HFFc6 (cell line): Measurements from ENCODE around the gene PDLIM3. TPM values are rescaled to one million over a fixed set of nuclear protein-coding genes. Genes with fewer than 3 reads are reported as not detected.
A peak's percentile ranks its signal among the peaks of the same experiment; 100 is the strongest.

Source experiments
- DNase-seq: peaks from one replicate; pipeline ENCODE4 v3.0.0-alpha.2; 2018
- H3K27ac Mint-ChIP-seq: 2 replicates; pipeline ENCODE4 v1.8.0; 2020; ENCODE audit warnings: mild to moderate bottlenecking, mixed read lengths
- H3K27me3 Mint-ChIP-seq: 2 replicates; pipeline ENCODE4 v1.8.0; 2021; ENCODE audit warnings: mild to moderate bottlenecking, moderate library complexity, mixed read lengths; ENCODE audit not compliant: insufficient read depth
- H3K36me3 Mint-ChIP-seq: 2 replicates; pipeline ENCODE4 v1.8.0; 2021; ENCODE audit warnings: low read depth, mixed read lengths
- H3K4me1 Mint-ChIP-seq: 2 replicates; pipeline ENCODE4 v1.8.0; 2020; ENCODE audit warnings: low read depth, mixed read lengths
- H3K4me3 Mint-ChIP-seq: 2 replicates; pipeline ENCODE4 v1.8.0; 2020; ENCODE audit warnings: mild to moderate bottlenecking, moderate library complexity, mixed read lengths
- H3K9me3 Mint-ChIP-seq: 2 replicates; pipeline ENCODE4 v1.8.0; 2020; ENCODE audit warnings: mild to moderate bottlenecking, mixed read lengths
- total RNA-seq, 6 experiments: library from RNA; stranded (reverse); fragmentation: NEBNext Ultra II Directional; extraction: Animal tissue kit (Norgen Biotek cat#: 25700); gene quantifications; 2 replicates in 1 of 6; 3 replicates in 5 of 6; pipeline ENCODE4 v1.2.3, GENCODE V29; 2021
- TF ChIP-seq, protein P1 (sequence below): fragments of 200-600 bp; sonication (generic); IDR thresholded peaks from 2 replicates; pipeline ENCODE4 v1.5.0; 2021; ENCODE audit warnings: antibody characterized with exemption, mild to moderate bottlenecking

Gene PDLIM3
- total RNA-seq, 6 experiments from 2014 or later = not detected

DNA sequence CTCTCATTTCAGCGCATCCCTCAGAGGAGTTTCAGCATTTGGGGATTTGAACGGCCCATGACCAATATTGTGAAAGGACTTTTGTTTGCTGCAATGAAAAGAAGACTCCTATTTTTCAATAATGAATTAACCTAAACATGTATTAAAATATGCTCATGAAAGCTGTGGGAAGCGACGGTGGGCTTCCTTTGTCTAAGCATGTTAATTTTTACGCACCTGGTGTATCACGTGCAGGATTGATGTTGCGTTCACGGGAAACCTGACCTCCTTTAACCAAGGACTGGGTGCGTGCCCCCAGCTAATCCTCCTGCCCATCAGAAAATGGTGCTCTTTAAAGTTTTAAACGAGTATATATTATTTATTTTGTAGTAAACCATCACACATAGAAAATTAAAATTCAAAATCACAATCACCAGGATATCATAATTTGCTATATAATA is 63.2 kb downstream of the PDLIM3 start:
- peaks cover 39% of the 10 kb centered on the region for H3K27me3 Mint-ChIP-seq
- TF ChIP-seq, protein P1, sequence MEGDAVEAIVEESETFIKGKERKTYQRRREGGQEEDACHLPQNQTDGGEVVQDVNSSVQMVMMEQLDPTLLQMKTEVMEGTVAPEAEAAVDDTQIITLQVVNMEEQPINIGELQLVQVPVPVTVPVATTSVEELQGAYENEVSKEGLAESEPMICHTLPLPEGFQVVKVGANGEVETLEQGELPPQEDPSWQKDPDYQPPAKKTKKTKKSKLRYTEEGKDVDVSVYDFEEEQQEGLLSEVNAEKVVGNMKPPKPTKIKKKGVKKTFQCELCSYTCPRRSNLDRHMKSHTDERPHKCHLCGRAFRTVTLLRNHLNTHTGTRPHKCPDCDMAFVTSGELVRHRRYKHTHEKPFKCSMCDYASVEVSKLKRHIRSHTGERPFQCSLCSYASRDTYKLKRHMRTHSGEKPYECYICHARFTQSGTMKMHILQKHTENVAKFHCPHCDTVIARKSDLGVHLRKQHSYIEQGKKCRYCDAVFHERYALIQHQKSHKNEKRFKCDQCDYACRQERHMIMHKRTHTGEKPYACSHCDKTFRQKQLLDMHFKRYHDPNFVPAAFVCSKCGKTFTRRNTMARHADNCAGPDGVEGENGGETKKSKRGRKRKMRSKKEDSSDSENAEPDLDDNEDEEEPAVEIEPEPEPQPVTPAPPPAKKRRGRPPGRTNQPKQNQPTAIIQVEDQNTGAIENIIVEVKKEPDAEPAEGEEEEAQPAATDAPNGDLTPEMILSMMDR = no peak
- H3K9me3 Mint-ChIP-seq = no peaks in the 10 kb centered on the region
- H3K27ac Mint-ChIP-seq = peak overlapping the region; percentile 64
- no peaks in the 10 kb centered on the region for H3K36me3 Mint-ChIP-seq
- 0 out of 2 replicates have a peak, but pooled peaks cover 6% of the 10 kb centered on the region for H3K4me1 Mint-ChIP-seq
- DNase-seq = no peak
- H3K4me3 Mint-ChIP-seq = peak overlapping the region; percentile 89

DNA sequence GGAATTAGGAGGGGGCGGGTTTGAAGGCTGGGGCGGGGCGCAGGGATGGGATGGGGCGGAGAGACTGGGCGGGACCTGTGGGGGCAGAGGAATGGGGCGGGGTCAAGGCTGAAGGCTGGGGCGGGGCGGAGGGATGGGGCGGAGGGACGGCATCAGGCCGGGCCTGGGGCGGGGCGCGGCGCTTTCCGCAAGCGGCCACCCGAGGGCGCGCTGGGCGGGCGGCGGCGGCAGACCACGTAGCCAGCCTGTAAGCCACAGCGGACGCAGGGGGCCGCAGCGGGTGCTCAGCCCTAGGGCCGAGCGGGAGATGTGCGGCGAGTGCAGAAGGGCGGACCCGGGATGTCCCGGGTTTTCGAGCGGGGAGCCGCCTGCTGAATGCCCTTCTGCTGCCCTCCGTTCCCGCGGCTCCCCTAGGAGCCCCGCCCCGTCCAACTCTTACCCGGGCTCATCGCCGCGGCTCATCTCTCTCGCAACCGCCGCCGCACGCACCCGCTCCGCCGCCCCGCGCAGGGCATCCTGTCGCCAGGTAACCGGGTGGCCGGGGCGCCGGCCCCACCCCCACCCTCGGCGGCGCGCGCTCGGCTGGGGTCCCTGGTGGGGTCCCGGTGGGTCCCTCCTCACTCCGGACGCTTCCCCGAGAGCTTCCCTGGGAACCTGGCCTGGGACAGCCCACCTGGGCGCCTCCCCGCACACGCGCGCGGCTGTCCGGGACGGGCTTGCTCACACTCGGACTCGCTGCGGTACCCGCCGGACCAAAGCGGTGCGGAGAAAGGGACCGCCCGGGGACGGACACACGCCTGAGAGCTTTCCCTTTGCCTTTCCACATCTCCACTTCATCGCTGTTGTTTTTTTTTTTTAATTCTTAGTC is 63.8 kb downstream of the PDLIM3 start, which contains the start of gene CCDC110:
CCDC110 (minus strand) TSS at position 499 of the 868 bp plus-strand sequence; CDS start at position 449, 50 bp downstream.
- Mint-ChIP-seq H3K4me3 (peak within 1 kb of the TSS; percentile 89), H3K9me3 (no peaks in the 10 kb centered on the region), H3K36me3 (no peaks in the 10 kb centered on the region), H3K4me1 (0 out of 2 replicates have a peak, but pooled peaks cover 6% of the 10 kb centered on the region), H3K27ac (peak within 1 kb of the TSS; percentile 64), H3K27me3 (peaks cover 40% of the 10 kb centered on the region)
- TF ChIP-seq, protein P1 = peak; percentile 80
- DNase-seq = peak; percentile 86

DNA sequence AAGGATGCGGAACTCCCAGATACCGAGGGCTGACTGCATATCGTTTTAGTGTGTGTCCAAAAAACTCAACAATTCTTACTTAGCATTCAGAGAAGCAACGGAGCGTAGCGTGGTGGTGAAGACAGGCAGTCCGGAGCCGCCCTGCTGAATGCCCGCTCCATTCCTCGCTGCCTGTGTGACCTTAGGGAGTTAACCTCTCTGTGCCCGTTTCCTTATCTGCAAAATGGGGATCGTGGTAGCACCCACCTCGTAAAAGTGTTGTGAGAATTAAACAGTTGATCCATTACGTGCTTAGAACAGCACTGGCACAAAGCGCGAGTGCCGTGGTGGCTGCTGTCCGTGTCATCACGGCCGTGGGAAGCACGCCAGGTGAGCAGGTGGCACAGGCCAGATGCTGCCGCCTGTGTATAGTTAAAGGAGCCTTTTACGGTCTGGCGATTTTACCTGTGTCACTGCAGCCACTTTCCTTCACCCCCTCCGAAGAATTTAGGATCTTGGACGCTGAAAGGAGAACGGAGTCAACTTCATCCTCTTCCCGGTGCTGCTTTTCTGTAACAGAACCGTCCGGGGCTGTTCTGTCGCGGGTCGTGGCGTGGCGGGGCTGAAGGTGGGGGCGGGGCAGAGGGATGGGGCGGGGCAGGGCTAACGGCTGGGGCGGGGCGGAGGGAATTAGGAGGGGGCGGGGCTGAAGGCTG is 64.7 kb downstream of the PDLIM3 start:
- TF ChIP-seq, protein P1 = no peak
- Mint-ChIP-seq H3K4me1 (0 out of 2 replicates have a peak, but pooled peaks cover 6% of the 10 kb centered on the region), H3K4me3 (peak overlapping the region; percentile 79), H3K36me3 (no peaks in the 10 kb centered on the region), H3K27me3 (peaks cover 40% of the 10 kb centered on the region), H3K27ac (no peak overlapping the region), H3K9me3 (no peaks in the 10 kb centered on the region)
- DNase-seq = no peak

DNA sequence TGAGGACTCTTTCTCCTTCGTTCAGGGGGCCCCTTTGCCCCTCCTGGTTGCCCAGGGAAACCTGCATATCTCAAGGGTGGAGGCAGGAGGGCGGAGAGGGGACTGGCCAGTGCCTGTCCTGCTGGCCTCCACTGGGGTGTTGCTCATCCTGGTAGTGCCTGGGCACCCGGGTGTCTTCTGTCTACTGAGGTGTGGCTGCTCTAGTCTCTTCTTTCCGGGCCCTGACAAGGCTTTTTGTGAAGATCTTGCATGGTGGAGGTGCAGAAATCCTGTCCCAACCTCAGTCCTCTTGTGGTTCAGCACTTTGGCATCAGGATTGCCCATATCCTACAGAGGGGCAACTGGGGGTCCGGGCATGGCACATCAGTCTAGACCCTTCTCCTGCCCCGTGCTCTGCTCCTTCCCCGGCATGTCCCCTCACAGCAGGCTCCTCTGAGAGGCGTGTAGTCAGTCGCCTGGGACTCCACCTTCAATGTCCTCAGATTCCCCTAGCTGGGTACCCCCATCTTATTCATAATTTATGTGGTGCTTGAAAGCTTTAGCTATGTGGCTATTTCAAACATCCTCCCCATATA is 65.6 kb downstream of the PDLIM3 start:
- Mint-ChIP-seq H3K4me3 (no peak overlapping the region), H3K36me3 (no peaks in the 10 kb centered on the region), H3K4me1 (0 out of 2 replicates have a peak, but pooled peaks cover 6% of the 10 kb centered on the region), H3K27me3 (peaks cover 40% of the 10 kb centered on the region), H3K9me3 (no peaks in the 10 kb centered on the region), H3K27ac (no peak overlapping the region)
- TF ChIP-seq, protein P1 = no peak
- no peak for DNase-seq

DNA sequence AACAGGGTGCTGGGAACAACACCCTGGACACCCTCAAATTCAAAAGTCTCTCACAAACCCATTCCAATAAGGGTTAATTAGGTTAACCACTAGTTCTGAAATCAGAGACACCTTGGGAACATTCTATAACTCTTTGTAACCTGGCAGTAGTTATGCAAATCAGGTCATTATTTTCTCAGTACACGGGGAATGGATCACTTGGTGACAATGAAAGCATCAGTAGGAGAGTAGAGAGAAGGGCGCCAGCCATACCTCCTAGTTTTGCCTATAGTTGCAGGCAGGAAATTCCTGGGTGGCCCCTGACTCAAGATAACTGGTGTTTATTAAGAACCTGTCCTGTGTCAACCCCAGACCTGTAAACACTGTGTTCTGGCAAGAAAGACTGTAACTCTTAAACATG is 66.3 kb downstream of the PDLIM3 start:
- Mint-ChIP-seq H3K27ac (no peak overlapping the region), H3K27me3 (peaks cover 42% of the 10 kb centered on the region), H3K36me3 (no peaks in the 10 kb centered on the region), H3K9me3 (no peaks in the 10 kb centered on the region), H3K4me1 (0 out of 2 replicates have a peak, but pooled peaks cover 6% of the 10 kb centered on the region), H3K4me3 (no peak overlapping the region)
- TF ChIP-seq, protein P1 = no peak
- no peak for DNase-seq
